CD4-positive, alpha-beta T cell (primary cell): ENCODE measurements around the gene NUTM2B. TPM values are rescaled to one million over a fixed set of nuclear protein-coding genes. Genes with fewer than 3 reads are reported as not detected.
"Not testable (repeated sequence)": the region's sequence is repeated elsewhere in the genome, so short reads cannot be mapped to it uniquely, and the experiment has no call there.

Experiments used
- ATAC-seq: fragments of 200-7000 bp; cut with Tn5 transposase; one replicate; pipeline ENCODE4 v1.10.0; 2022; ENCODE audit warnings: mild to moderate bottlenecking; ENCODE audit not compliant: poor library complexity
- CTCF ChIA-PET: fragments of 350-600 bp; sonication (Branson Sonifier 250); formaldehyde crosslinking; loops from one replicate; lab custom pipeline; 2021; ENCODE audit warnings: antibody characterized with exemption, inconsistent platforms; lab: Charles Lee
- POLR2A ChIA-PET: fragments of 350-600 bp; sonication (Branson Sonifier 250); formaldehyde crosslinking; loops from one replicate; lab custom pipeline; 2021; ENCODE audit warnings: antibody characterized with exemption, inconsistent platforms; lab: Charles Lee
- DNase-seq, 14 experiments: peaks; one replicate each; pipeline ENCODE4 v3.0.0-alpha.2; 2013 to 2020; ENCODE audit warnings: mixed read lengths in 2 of 14
- H3K27ac ChIP-seq, 2 donors: one replicate each; pipeline versions ENCODE4 v1.5.1 to v1.7.0; 2013; ENCODE audit warnings: low read length in 2 of 2, low read depth in 1 of 2, mild to moderate bottlenecking in 1 of 2
- H3K27me3 ChIP-seq, 2 experiments: 1 replicate in 1 of 2; 2 replicates in 1 of 2; pipeline versions ENCODE4 v1.6.1 to v1.7.0; 2013; ENCODE audit warnings: low read length in 2 of 2, control low read depth in 1 of 2, mild to moderate bottlenecking in 1 of 2, moderate library complexity in 1 of 2; ENCODE audit not compliant: insufficient read depth in 2 of 2, control insufficient read depth in 1 of 2
- H3K36me3 ChIP-seq: one replicate; pipeline ENCODE4 v1.6.1; 2013; ENCODE audit warnings: low read length, control low read depth; ENCODE audit not compliant: insufficient read depth
- H3K4me1 ChIP-seq: one replicate; pipeline ENCODE4 v1.6.1; 2013; ENCODE audit warnings: low read length, control low read depth; ENCODE audit not compliant: insufficient read depth
- H3K4me3 ChIP-seq: one replicate; pipeline ENCODE4 v1.5.1; 2013; ENCODE audit warnings: mild to moderate bottlenecking, low read length, moderate library complexity
- H3K9me3 ChIP-seq, 2 experiments: 1 replicate in 1 of 2; 2 replicates in 1 of 2; pipeline versions ENCODE4 v1.6.1 to v1.7.0; 2013; ENCODE audit warnings: low read length in 2 of 2, mild to moderate bottlenecking in 2 of 2, control low read depth in 1 of 2, moderate library complexity in 1 of 2; ENCODE audit not compliant: control insufficient read depth in 1 of 2, insufficient read depth in 1 of 2
- H3K27ac Mint-ChIP-seq: one replicate; pipeline ENCODE4 v1.8.0; 2020; ENCODE audit warnings: mixed read lengths
- H3K27me3 Mint-ChIP-seq: one replicate; pipeline ENCODE4 v1.8.0; 2021; ENCODE audit warnings: mixed read lengths
- H3K36me3 Mint-ChIP-seq: one replicate; pipeline ENCODE4 v1.8.0; 2021; ENCODE audit warnings: low read depth, mixed read lengths
- H3K4me1 Mint-ChIP-seq: one replicate; pipeline ENCODE4 v1.8.0; 2021; ENCODE audit warnings: low read depth, mixed read lengths
- H3K4me3 Mint-ChIP-seq: one replicate; pipeline ENCODE4 v1.8.0; 2020; ENCODE audit warnings: mild to moderate bottlenecking, mixed read lengths
- H3K9me3 Mint-ChIP-seq: one replicate; pipeline ENCODE4 v1.8.0; 2020; ENCODE audit warnings: mixed read lengths
- intact Hi-C, 2 experiments: fragments of 100-400 bp; cut with DNase I in 1 of 2; cut with micrococcal nuclease in 1 of 2; formaldehyde crosslinking; loops; one replicate each; pipeline versions ENCODE4 v1.15.1 to v1.9.0; 2023 to 2025; cut with DNase I, micrococcal nuclease
- polyA plus RNA-seq, 2 donors: library from polyadenylated mRNA; unstranded; fragments of 120-200 nt; gene quantifications; one replicate each; pipeline ENCODE4 v1.2.1, GENCODE V29; 2013
- total RNA-seq, 174 experiments: library from RNA in 2 of 174; stranded (reverse) in 2 of 174; gene quantifications; one replicate each; pipeline ENCODE4 v1.2.3 and lab custom pipeline; 2021 to 2026

The NUTM2B gene
- under 1 TPM; 0.34 to 0.99 TPM for total RNA-seq
- polyA plus RNA-seq (2013, experiment 1 of 2) = 2.7 TPM
- 1.3 TPM for polyA plus RNA-seq (2013, experiment 2 of 2)
- 0 to 1.1 (median 0.27) reads per million in 172 experiments for total RNA-seq (lab: John Stamatoyannopoulos, UW)

GRCh38 chr10:79702927-79703326, at the start of gene NUTM2B:
Gene NUTM2B (plus strand): TSS chr10:79703227. CDS start chr10:79703610, 383 bp downstream.
- H3K9me3 Mint-ChIP-seq, CTCF ChIA-PET, intact Hi-C loops, H3K4me1 ChIP-seq, H3K36me3 ChIP-seq, H3K4me3 ChIP-seq, H3K27ac ChIP-seq, H3K27ac Mint-ChIP-seq, H3K36me3 Mint-ChIP-seq, DNase-seq, H3K27me3 ChIP-seq, ATAC-seq, H3K4me1 Mint-ChIP-seq, POLR2A ChIA-PET, H3K9me3 ChIP-seq, H3K27me3 Mint-ChIP-seq, H3K4me3 Mint-ChIP-seq: not testable (repeated sequence)

- H3K4me1 ChIP-seq, H3K9me3 Mint-ChIP-seq, H3K27me3 ChIP-seq, POLR2A ChIA-PET, H3K36me3 ChIP-seq, H3K27ac ChIP-seq, CTCF ChIA-PET, H3K9me3 ChIP-seq, H3K36me3 Mint-ChIP-seq, H3K27ac Mint-ChIP-seq, H3K4me3 Mint-ChIP-seq, H3K4me3 ChIP-seq, intact Hi-C loops, ATAC-seq, H3K27me3 Mint-ChIP-seq, H3K4me1 Mint-ChIP-seq, DNase-seq: not testable (repeated sequence)
These were observed 39.7 kb upstream of the NUTM2B start for GRCh38 chr10:79663287-79663686.

- DNase-seq, H3K9me3 Mint-ChIP-seq, POLR2A ChIA-PET, H3K27ac Mint-ChIP-seq, H3K4me1 ChIP-seq, H3K4me3 ChIP-seq, H3K36me3 Mint-ChIP-seq, ATAC-seq, H3K36me3 ChIP-seq, CTCF ChIA-PET, H3K9me3 ChIP-seq, H3K4me3 Mint-ChIP-seq, H3K27me3 ChIP-seq, H3K27ac ChIP-seq, H3K4me1 Mint-ChIP-seq, H3K27me3 Mint-ChIP-seq, intact Hi-C loops: not testable (repeated sequence)
These were observed 38.3 kb upstream of the NUTM2B start for GRCh38 chr10:79664686-79665085.

GRCh38 chr10:79669248-79669788, 33.7 kb upstream of the NUTM2B start:
- H3K9me3 ChIP-seq, H3K36me3 ChIP-seq, CTCF ChIA-PET, ATAC-seq, H3K4me3 ChIP-seq, POLR2A ChIA-PET, H3K4me1 Mint-ChIP-seq, H3K27me3 ChIP-seq, DNase-seq, H3K4me3 Mint-ChIP-seq, H3K36me3 Mint-ChIP-seq, H3K4me1 ChIP-seq, H3K27ac Mint-ChIP-seq, H3K27me3 Mint-ChIP-seq, H3K27ac ChIP-seq, H3K9me3 Mint-ChIP-seq, intact Hi-C loops: not testable (repeated sequence)

- H3K4me3 ChIP-seq, H3K9me3 ChIP-seq, H3K4me3 Mint-ChIP-seq, H3K4me1 ChIP-seq, DNase-seq, H3K4me1 Mint-ChIP-seq, POLR2A ChIA-PET, intact Hi-C loops, H3K9me3 Mint-ChIP-seq, H3K36me3 ChIP-seq, H3K27me3 Mint-ChIP-seq, CTCF ChIA-PET, H3K27ac ChIP-seq, H3K36me3 Mint-ChIP-seq, ATAC-seq, H3K27ac Mint-ChIP-seq, H3K27me3 ChIP-seq: not testable (repeated sequence)
These were observed 28.1 kb upstream of the NUTM2B start for GRCh38 chr10:79674878-79675277.

- H3K9me3 ChIP-seq, H3K4me3 Mint-ChIP-seq, H3K27ac Mint-ChIP-seq, POLR2A ChIA-PET, CTCF ChIA-PET, H3K4me1 ChIP-seq, H3K9me3 Mint-ChIP-seq, intact Hi-C loops, ATAC-seq, H3K36me3 ChIP-seq, H3K27me3 Mint-ChIP-seq, H3K27ac ChIP-seq, H3K4me3 ChIP-seq, H3K4me1 Mint-ChIP-seq, H3K27me3 ChIP-seq, DNase-seq, H3K36me3 Mint-ChIP-seq: not testable (repeated sequence)
These were observed 19.8 kb upstream of the NUTM2B start for GRCh38 chr10:79683026-79683883.
